HG03103 (cell line): Measurements from ENCODE around the gene LETM1.
"Not testable (repeated sequence)": the region's sequence is repeated elsewhere in the genome, so short reads cannot be mapped to it uniquely, and the experiment has no call there.

ENCODE experiments used
- ATAC-seq: cut with Tn5 transposase; IDR thresholded peaks from one replicate; pipeline ENCODE4 v1.9.1; 2021; ENCODE audit warnings: low read depth; ENCODE audit not compliant: unreplicated experiment

LETM1 gene

DNA sequence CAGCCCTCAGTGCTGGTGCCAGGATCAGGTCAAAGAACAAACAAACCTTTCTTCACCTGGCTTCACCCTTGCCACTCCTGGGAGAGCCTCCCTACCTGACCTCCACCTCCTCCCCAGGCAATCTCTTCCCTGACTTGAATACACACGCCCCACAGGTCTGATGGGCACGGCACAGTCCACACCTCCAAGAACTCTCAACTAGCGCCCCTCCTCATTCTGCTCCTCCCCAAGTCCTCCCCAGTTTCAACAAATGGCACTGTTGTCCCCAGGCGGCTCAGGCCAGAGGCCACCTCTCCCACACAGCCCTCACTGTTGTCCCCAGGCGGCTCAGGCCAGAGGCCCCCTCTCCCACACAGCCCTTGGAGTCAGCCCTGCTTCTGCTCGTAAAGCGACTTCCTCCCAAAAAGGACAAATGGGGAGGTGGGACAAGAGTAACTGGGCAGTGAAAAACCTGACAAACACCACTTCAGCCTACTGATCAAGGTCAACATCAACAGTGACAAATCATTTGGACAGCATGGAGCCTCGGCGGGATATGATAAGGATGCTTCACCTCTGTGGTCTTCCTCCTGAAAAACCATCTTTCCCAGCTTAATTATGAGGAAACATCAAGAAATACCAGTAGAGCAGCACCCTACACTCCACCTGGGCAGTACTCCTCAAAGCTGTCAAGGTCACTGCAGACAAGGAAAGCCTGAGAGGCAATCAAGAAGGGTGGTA lies 2.9 kb downstream of the LETM1 start:
- ATAC-seq: no peak

GRCh38 chr4:1851575-1852410 lies 4.2 kb downstream of the LETM1 start:
- ATAC-seq: no peak

GRCh38 chr4:1851160-1851559 lies 4.8 kb downstream of the LETM1 start:
- ATAC-seq: no peak

DNA sequence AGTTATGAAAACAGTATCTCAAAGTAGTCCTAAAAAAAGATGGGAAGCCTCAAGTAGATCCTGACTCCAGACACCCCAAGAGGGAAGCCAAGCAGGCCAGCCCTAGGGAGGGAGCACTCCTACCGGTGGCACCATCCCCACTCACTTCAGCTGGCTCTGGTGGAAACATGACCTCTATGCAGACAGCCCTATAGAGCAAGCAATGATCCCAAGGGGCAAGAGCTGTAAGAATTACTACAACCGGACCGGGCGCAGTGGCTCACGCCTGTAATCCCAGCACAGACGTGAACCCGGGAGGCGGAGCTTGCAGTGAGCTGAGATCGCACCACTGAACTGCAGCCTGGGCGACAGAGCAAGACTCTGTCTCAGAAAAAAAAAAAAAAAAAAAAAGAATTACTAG lies 5.7 kb downstream of the LETM1 start:
- ATAC-seq: no peak

GRCh38 chr4:1846580-1846979 lies 9.4 kb downstream of the LETM1 start:
- no peak for ATAC-seq

DNA sequence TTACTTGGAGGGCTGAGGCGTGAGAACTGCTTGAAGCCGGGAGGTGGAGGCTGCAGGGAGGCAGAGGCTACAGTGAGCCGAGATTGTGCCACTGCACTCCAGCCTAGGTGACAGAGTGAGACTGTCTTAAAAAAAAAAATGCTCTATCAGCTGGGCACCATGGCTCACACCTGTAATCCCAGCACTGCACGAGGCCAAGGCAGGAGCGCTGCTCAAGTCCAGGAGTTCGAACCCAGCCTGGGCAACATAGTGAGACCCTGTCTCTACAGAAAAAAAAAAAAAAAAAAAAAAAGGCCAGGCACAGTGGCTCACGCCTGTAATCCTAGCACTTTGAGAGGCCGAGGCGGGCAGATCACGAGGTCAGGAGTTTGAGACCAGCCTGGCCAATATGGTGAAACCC lies 11.3 kb downstream of the LETM1 start:
- not testable (repeated sequence) for ATAC-seq

DNA sequence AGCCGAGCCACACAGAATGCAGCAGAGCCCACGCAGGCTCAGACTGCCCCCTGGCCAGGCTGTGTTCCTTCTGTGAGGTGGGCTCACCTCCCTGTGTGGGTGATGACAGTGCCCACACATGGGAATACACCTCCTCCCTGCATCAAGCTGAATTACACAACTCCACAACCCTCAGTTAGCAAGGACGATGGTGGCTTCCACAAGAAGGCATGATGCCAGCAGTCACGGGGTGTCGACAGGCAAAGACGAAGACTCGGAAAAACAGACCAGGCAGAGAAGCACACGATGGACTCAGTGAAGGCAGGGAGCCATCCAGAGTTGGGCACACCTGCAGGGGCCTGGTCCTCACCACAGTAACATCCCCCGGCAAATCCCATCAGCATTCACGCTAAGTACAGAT lies 12.1 kb downstream of the LETM1 start:
- ATAC-seq: no peak

GRCh38 chr4:1842993-1843448 lies 12.9 kb downstream of the LETM1 start:
- no peak for ATAC-seq

GRCh38 chr4:1842339-1842895 lies 13.5 kb downstream of the LETM1 start:
- ATAC-seq: no peak

DNA sequence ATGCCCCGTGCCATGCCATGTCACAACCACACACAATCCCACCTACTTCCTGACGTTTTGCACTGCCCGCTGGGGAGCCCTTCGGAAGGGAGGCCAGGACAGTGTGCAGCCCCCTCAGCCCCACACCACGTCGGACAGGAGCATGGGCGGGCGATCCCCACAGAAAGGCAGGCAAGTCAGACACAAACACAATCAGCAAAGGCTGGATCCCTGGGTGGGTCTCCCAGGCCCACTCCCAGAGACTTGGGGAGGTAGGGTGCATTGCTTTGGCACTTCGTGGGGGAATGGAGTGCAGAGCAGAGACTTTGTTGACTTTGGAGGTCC lies 14.1 kb downstream of the LETM1 start:
- no peak for ATAC-seq

DNA sequence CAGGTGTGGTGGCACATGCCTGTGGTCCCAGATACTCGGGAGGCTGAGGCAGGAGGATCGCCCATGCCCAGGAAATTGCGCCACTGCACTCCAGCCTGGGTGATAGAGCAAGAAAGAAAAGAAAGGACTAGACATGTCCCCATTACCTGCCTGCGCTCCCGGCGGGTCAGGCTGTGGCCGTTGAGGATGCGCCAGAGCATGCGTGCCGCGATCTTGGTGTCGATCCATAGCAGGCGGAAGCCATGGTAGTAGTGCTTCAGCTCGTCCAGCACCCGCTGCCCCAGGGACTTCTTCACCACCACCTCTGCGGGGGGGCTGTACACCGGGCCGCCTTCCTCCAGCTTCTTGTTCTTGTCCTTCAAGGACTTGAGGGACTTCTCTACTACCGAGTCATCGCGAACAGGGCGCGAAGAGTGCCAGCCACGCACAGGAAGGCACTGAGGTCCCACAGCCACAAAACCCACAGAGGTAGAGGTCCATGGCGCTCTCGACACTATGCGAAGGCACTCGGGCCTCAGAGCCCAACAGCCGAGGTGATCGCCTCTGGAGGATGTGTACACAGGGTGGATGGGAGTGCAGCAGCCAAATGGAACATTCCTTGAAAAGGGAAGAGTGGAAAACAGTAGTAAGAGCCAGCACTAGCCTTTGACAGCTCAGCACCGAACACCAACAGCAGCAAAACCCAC lies 14.6 kb downstream of the LETM1 start:
- no peak for ATAC-seq

DNA sequence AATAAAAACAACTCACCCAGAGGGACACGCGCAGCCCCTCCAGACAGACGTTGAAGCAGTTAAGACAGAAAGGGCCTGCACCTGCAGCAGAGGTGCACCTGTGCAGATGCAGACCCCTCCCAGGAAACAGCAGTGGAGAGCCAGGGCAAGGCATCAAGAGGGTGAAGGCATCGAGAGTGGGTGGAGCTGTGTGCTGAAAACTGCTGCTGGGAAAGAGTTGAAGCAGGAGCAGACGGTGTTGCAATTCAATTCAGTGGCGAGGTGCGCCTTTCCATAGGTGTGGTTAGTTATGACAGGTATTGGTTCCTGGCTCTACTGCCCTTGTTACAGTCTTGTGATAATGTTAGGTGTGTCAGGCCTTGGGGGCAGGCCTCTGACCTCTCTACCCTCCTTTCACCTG lies 16.7 kb downstream of the LETM1 start:
- no peak for ATAC-seq

DNA sequence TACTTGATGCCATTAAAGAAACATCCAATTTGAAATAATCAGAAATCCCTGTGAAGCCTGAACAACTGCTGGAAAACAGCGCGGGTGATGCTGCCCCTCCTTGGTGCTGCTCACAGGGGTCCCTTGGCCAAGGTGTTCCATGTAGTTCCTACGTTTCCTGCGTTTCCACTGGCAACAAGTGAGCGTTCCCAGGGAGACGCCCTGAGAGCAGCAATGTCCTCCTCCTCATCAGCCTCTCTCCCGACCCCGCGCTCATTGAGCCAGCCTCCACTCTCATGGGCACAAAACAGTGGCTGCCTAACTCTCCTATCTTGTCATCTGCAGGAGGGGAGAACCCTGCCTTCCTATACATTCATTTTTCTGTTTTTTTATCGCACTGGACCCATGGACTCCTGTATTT lies 18.9 kb downstream of the LETM1 start:
- ATAC-seq: no peak

DNA sequence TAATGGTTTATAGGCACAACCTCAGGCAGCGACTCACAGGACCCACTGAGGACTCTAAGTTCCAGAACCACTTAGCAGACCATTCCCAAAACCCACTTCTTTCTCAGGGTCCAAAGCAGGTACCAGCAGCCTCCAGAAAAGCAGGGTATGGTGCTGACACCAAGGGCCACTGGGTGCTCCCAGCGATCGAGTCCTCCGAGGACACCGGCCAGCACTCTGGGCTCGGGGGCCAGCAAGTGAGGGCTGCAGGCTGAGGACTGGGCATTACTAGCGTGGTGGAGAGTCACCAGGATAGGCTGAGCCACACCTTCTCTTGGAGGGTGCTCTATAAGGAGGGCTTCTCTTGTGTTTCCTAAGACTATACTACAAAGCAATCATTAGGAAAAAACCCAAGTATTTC lies 19.3 kb downstream of the LETM1 start:
- ATAC-seq: no peak

GRCh38 chr4:1835836-1836235 lies 20.1 kb downstream of the LETM1 start:
- not testable (repeated sequence) for ATAC-seq

- ATAC-seq: no peak
These were observed 21.7 kb downstream of the LETM1 start for GRCh38 chr4:1834047-1834775.

DNA sequence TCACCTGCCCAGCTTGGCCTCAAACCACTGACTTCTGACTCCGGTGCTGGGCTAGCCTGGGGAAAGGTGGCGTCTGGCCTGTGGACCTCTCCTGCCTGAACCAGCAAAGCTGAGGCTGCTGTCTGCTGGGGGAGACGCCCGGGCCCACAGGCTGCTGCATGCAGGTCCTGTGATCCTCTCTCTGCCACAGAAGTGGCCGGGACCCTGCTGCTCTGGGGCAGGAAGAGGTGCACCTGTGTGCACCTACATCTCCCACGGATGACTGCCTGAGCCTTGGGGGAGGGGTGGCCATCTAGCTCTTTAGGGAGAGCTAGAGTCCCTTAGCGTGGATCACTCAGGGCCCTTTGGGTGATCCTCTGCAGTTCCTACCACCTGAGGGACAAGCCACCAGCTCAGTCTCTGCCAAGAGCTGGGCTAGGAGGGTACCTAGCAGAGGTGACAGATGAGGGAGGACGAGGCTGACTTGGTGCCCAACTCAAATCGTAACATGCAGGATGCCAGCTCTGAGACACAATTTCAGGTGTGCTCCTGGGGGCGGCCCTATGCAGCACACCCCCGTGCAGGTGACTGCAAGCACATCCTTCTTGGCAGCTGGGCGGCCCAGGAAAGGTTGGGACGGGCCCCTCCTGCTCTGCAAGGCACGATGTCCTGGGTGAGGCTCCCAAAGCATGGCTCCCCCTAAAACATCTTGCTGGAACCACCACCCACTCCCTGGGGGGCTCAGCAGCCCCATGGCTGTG lies 22.5 kb downstream of the LETM1 start:
- ATAC-seq: no peak

- ATAC-seq: no peak
These were observed 23.3 kb downstream of the LETM1 start for GRCh38 chr4:1832690-1833089.

- ATAC-seq: no peak
These were observed 24.6 kb downstream of the LETM1 start for GRCh38 chr4:1831331-1831730.
